Stimulated activated CD4-positive, alpha-beta T cell treated with anti-CD3 and anti-CD28 coated beads, Interleukin-15, amount 100 ng/mL, for 1 hour (primary cell): ENCODE data around the gene DRAP1.
"Not testable (repeated sequence)": the region's sequence is repeated elsewhere in the genome, so short reads cannot be mapped to it uniquely, and the experiment has no call there.

Source experiments
- DNase-seq, 2 donors: peaks; one replicate each; pipeline ENCODE4 v3.0.0-alpha.2; 2020; ENCODE audit warnings: low read depth in 1 of 2, low spot score in 1 of 2

The DRAP1 gene

GRCh38 chr11:65886826-65887722, 32.2 kb upstream of the DRAP1 start:
- DNase-seq, result no peak

DNA sequence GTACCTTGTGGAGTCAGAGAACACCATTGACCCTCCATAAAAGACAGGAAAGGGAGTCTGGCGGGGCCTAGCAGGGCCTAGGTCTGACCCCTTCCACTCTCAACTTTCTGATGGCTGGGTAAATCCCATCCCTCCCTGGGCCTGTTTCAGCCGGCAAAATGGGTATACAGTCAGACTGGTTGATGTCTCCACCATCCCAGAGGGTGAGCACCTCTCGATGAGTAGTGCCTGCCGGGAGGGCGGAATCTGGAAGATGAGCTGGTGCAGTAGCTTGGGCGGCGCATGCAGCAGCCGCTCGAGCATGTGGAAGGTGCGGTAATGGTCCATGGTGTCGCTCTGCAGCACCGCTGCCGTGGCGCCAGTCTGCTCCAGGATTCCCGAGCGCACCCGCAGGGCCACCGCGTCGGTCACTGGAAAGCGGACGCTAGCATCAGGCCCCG, 31.5 kb upstream of the DRAP1 start:
- no peak for DNase-seq

DNA sequence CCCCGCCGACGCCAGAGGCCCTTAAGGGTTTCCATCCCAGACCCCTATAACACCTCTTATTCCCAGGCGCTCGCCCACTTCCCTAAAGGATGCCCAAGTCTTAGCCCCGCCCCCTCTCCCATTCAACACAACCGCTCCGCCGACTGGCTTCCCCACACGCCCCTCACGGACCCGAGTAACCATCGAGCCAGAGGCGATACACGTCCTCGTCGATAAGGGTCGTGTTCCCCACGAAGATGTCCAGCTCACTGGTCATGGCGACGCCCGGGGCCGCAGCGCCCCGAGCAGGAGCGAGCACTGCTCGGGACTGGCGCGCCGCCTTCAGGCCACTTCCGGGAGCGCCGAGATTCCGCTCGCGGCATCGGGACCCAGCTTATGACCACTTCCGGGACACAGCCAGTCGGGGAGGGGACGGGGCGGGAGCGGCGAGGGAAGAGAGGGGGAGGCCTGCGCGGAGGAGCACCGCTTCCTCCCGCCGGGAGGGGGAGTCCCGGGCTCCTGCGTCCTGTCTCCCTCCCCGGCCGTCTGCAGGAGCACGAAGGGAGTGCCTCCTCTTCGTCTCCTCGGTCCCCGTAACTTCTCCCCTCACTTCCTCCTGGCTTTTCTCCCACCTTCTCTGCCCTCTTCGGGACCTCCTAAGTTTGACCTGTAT, 30.9 kb upstream of the DRAP1 start, which contains the start of gene FIBP:
TSS of gene FIBP (minus strand) at position 309 of the 652 bp plus-strand sequence. CDS start at position 256, 53 bp downstream.
- peak; percentile 91 to 93 for DNase-seq

DNA sequence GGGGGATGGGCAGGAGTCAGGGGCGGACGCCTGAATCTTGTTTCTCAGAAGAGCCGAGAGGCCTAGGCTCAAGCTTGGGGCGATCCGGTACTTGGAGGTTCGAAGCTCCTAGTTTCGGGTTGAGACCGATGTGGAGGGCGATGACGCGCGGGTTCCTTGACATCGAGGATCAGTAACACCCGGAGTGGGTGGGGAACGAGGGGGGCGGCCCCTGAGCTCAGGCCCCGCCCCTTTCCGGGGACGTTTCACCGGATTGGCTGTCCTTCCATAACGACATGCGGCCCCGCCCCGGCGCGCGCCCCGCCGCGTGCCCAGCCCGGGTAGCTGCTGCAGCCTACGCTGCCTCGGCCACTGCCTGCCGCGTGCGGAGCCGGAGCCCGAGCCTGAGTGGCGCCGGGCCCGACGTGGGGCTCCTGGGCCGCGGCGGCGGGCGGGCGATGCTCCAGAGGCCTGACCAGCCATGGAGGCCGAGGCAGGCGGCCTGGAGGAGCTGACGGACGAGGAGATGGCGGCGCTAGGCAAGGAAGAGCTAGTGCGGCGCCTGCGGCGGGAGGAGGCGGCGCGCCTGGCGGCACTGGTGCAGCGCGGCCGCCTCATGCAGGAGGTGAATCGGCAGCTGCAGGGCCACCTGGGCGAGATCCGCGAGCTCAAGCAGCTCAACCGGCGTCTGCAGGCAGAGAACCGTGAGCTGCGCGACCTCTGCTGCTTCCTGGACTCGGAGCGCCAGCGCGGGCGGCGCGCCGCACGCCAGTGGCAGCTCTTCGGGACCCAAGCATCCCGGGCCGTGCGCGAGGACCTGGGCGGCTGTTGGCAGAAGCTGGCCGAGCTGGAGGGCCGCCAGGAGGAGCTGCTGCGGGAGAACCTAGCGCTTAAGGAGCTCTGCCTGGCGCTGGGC, 28.7 kb upstream of the DRAP1 start, which contains the start of gene CCDC85B:
TSS of gene CCDC85B (plus strand) at position 350 of the 895 bp plus-strand sequence. CDS start at position 461, 111 bp downstream.
- DNase-seq, result peak; percentile 98 to 99

GRCh38 chr11:65891219-65892136, 27.7 kb upstream of the DRAP1 start:
- peak in 1 of 2 donors; percentile 55 for DNase-seq

DNA sequence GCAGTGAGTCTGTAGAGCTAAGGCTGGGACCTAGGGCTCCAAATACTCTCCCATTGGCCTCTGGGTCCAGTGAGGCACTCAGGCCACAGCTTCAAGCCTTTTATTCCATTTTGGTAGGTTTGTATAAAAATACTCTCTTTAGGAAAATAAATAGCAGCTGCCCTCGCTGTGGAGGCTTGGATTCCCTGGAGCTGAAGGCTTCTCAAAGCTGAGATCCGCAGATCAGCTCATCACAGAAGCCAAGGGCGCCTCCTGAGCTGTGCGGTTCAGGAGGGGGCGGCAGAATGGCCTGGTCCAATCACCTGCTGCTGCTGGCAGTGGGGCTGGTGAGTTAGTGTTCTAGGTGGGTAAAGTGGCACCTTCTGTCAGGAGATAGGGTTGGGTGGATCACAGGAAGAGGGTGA, 27.1 kb upstream of the DRAP1 start:
- not testable (repeated sequence) for DNase-seq

- DNase-seq, result no peak
These were observed 26.4 kb upstream of the DRAP1 start for GRCh38 chr11:65892661-65893317.

- no peak for DNase-seq
These were observed 25.1 kb upstream of the DRAP1 start for GRCh38 chr11:65894034-65894591.

GRCh38 chr11:65895482-65895981, 23.7 kb upstream of the DRAP1 start:
- DNase-seq, result no peak

GRCh38 chr11:65896034-65896999, 22.9 kb upstream of the DRAP1 start:
- no peak for DNase-seq

GRCh38 chr11:65897020-65897471, 22.2 kb upstream of the DRAP1 start:
- DNase-seq, result no peak

DNA sequence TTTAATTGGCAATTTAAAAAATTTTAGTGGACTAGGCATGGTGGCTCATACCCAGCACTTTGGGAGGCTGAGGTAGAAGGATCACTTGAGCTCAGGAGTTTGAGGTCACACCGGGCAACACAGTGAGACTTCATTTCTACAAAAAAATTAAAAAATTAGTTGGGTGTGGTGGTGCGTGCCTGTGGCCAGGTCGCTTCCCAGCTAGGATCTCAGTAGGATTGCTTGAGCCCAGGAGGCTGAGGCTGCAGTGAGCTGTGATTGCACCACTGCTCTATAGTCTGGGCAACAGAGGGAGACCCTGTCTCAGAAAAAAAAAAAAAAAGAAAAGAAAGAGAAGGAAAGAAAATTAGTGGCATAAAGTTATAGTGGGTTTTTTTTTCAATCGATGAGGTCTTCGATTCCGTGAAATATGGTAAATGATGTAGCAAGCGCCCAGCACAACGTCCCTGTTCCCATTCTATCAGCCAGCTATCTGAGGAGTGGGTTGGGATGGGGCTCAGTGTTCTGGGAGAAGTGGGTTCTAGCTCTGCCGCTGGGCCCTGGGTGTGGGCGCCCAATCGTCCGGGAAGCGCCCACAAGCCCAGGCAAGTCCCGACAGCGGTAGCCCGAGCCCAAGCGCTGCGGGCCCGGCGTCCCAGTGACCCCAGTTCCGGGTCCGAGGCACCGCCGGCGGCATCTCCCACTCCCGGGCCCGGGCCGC, 20.4 kb upstream of the DRAP1 start:
- DNase-seq, result no peak

GRCh38 chr11:65899356-65900124, 19.7 kb upstream of the DRAP1 start:
- DNase-seq, result peak in 1 of 2 donors; percentile 73

GRCh38 chr11:65900125-65900898, 18.9 kb upstream of the DRAP1 start, which contains the start of gene FOSL1:
Gene FOSL1, minus strand, starts transcription at chr11:65900388. Its CDS starts 49 bp downstream, at chr11:65900339.
- peak; percentile 85 to 89 for DNase-seq

DNA sequence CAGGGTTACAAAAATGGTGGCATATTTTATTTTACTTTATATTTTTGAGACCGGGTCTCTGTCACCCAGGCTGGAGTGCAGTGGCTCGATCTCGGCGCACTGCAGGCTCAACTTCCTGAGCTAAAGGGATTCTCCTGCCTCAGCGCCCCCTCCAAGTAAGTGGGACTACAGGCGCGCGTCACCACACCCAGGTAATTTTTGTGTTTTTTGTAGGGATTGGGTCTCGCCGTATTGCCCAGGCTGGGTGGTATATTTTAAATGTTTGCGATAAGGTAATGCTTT, 18.4 kb upstream of the DRAP1 start:
- DNase-seq, result no peak

DNA sequence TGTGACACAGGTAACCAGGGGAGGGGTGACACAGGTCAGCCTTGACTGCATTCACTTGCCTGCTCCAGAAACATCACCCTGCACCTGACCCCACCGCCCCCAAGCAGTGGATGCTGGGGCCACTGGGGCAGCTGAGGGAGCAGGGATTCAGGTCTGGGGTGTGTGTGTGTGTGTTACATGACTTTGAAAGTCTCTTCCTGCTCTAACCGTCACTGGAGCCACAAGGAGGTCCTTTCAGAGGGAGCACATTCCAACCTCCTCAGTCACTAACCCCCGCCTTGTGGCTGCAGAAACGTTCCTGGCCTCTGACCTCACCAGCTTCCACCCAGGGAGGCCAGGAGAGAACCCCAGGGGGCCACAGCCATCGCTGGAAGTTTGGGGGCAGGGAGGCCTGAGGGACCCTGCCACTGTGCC, 16.2 kb upstream of the DRAP1 start:
- DNase-seq, result no peak
